Measurements from ENCODE around the gene RNF167. TPM values are rescaled to one million over a fixed set of nuclear protein-coding genes. Genes with fewer than 3 reads are reported as not detected.

Gene RNF167
- total and polyA plus RNA-seq, 2 of the 13 experiments (the other 11 are each of a cell fraction or from before 2014, with no cell fraction given) = 44.1 to 45.4 TPM

GRCh38 chr17:4959261-4959965 is 19.3 kb downstream of the RNF167 start:
- Histone ChIP-seq H3K36me3 (replicated peaks in 1 of 2; ENCODE audit: control insufficient read depth in 1 of 2, insufficient read depth in 2 of 2, low read length in 2 of 2) (peaks cover 3 to 27% of the 10 kb centered on the region in 2 experiments; a peak in 3 of 5 replicates), H3K27ac (ENCODE audit: extremely low read length, insufficient read depth, low read length) (no peak overlapping the region), H2AFZ (ENCODE audit: low read length) (no peak overlapping the region), H3K27me3 (ENCODE audit: control insufficient read depth in 1 of 2, insufficient read depth in 2 of 2, low read length in 2 of 2) (no peaks in the 10 kb centered on the region), H3K9ac (ENCODE audit: insufficient read depth, low read depth, low read length) (no peak overlapping the region), H4K20me1 (ENCODE audit: insufficient read depth, low read length) (no peaks in the 10 kb centered on the region), H3K4me1 (ENCODE audit: insufficient read depth, low read length) (0 out of 2 replicates have a peak, but pooled peaks cover 4% of the 10 kb centered on the region), H3K9me3 (ENCODE audit: low read length) (no peaks in the 10 kb centered on the region), H3K4me2 (ENCODE audit: low read depth, low read length) (no peak overlapping the region), H3K4me3 (replicated peaks in 1 of 3; ENCODE audit: insufficient read depth in 1 of 3, low read depth in 2 of 3, low read length in 3 of 3) (no peak overlapping the region), H3K79me2 (ENCODE audit: insufficient read depth, low read length) (no peaks in the 10 kb centered on the region)
- TSS peak; percentile 60 for BruUV-seq (replicated peaks)
- peak; percentile 18; the same call in 2 of the 3 replicates for ATAC-seq
- 94% methylated on average over 18 of the region's 18 CpGs for WGBS (ENCODE audit: low lambda C conversion rate)
- CTCF ChIA-PET (ENCODE audit: low intra/inter-chr PET ratio, low total read pairs) = no interaction called here
- no peak for DNase-seq (ENCODE audit: low spot score)
- intact Hi-C loops (cut with micrococcal nuclease; ENCODE audit: unreplicated experiment) (no loop called here), in situ Hi-C loops (cut with HindIII; ENCODE audit: extremely low pct_ligation_motif_present, low pct_unique_long_range_greater_than_20kb) (no loop called here)
- no peak for FAIRE-seq
- TF ChIP-seq NCOR1 (IDR thresholded peaks at IDR 0.05; ENCODE audit: borderline replicate concordance, low read length) = no peak
- TF ChIP-seq ZNF691 (CRISPR knock-in tag; IDR thresholded peaks at IDR 0.05; ENCODE audit: borderline replicate concordance, low read depth) = no peak
- no peak for TF ChIP-seq ZNF382 (CRISPR knock-in tag; IDR thresholded peaks at IDR 0.05; ENCODE audit: borderline replicate concordance)
- TF ChIP-seq ZNF543 (CRISPR knock-in tag; IDR thresholded peaks at IDR 0.05) = no peak
- no peak for TF ChIP-seq KLF13 (CRISPR knock-in tag; IDR thresholded peaks at IDR 0.05)
- TF ChIP-seq, protein P1, sequence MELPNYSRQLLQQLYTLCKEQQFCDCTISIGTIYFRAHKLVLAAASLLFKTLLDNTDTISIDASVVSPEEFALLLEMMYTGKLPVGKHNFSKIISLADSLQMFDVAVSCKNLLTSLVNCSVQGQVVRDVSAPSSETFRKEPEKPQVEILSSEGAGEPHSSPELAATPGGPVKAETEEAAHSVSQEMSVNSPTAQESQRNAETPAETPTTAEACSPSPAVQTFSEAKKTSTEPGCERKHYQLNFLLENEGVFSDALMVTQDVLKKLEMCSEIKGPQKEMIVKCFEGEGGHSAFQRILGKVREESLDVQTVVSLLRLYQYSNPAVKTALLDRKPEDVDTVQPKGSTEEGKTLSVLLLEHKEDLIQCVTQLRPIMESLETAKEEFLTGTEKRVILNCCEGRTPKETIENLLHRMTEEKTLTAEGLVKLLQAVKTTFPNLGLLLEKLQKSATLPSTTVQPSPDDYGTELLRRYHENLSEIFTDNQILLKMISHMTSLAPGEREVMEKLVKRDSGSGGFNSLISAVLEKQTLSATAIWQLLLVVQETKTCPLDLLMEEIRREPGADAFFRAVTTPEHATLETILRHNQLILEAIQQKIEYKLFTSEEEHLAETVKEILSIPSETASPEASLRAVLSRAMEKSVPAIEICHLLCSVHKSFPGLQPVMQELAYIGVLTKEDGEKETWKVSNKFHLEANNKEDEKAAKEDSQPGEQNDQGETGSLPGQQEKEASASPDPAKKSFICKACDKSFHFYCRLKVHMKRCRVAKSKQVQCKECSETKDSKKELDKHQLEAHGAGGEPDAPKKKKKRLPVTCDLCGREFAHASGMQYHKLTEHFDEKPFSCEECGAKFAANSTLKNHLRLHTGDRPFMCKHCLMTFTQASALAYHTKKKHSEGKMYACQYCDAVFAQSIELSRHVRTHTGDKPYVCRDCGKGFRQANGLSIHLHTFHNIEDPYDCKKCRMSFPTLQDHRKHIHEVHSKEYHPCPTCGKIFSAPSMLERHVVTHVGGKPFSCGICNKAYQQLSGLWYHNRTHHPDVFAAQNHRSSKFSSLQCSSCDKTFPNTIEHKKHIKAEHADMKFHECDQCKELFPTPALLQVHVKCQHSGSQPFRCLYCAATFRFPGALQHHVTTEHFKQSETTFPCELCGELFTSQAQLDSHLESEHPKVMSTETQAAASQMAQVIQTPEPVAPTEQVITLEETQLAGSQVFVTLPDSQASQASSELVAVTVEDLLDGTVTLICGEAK (IDR thresholded peaks at IDR 0.05) = no peak
- TF ChIP-seq, protein P1 (CRISPR knock-in tag; IDR thresholded peaks at IDR 0.05) = no peak
- no peak for TF ChIP-seq FOXM1 (CRISPR knock-in tag; IDR thresholded peaks at IDR 0.05)
- POLR2A ChIA-PET = interaction anchor here (0.9 to 5.8 kb wide), 3 partner anchors 8 to 20 kb away, joined by 3 to 43 read pairs (median 5); partner anchors contain the start of genes ENO3, SLC25A11 and SPAG7

All from HepG2 (cell line).